AML-193 (cell line): Measurements from ENCODE around the gene SUPT6H.
A peak's percentile ranks its signal among the peaks of the same experiment; 100 is the strongest.

ENCODE experiments used
- DNase-seq, 2 experiments: peaks; one replicate each; lab custom pipeline; 2025; lab: John Stamatoyannopoulos, UW

SUPT6H gene

DNA sequence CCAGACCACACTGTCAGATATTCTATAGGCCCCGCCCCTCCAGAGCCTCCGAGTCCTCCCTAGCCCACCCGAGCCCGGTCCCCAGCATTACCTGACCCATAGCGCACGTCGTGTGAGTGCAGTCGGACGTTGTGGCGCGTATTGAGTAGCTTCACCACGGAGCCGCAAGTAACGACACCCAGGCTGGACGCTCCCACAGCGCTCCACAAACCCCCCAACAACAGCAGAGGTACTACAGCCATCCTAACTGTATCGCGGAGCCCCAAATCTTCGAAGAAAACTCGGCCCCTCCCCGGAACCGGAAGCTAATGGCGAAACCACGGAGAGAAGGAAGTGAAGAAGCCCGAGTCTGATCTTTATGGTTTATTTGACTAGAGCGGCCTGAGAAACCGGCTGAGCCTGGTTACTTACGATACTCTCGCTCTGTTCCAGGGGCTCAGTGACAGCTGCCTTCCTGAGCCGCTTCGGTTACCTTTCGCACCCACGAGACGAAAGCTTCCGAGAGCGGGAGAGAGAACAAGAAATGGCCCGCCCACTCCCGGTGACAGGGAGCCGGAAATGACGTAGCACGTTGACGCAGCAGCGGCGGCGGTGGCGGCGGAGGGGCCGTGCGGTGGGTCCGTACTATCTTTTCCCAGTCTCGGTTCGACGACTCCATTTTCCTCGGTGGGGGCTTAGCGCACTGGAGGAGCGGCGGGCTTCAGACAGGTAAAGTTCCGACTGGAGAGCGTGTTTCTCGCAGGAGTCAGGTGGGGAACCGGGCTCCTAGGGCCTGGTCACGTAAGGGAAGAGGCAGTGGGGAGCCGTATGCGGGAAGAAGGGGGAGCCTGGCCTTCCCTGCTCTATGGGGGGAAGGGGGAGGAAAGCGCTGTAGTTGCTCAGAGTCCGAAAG is at the start of gene SUPT6H, which contains the start of gene SDF2:
Gene SUPT6H (plus strand): TSS at position 571 of the 892 bp plus-strand sequence. CDS start 11,197 bp downstream, outside the sequence.
Gene SDF2 (minus strand): TSS at position 272 of the 892 bp plus-strand sequence. CDS start 30 bp downstream, at position 242.
- DNase-seq: peak; percentile 92 to 97

DNA sequence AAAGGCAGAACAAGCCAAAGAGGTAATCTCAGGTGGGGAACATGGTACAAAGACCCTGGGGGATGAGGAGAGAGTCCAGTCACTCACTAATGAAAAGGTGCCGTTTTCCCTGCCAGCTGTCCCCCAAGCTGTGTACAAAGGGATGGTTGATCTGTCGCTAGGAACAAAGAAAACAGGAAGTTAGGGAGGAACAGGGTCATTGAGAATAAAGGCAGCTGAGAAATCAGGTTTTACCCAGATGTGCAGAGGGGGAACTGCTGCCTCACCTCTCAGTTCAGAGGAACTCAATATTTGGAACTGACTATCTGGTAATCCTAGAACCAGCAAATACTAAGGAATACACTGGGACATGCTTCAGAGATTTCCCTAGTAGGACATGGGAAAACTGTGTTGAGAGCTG is 49.5 kb upstream of the SUPT6H start:
- DNase-seq: no peak

DNA sequence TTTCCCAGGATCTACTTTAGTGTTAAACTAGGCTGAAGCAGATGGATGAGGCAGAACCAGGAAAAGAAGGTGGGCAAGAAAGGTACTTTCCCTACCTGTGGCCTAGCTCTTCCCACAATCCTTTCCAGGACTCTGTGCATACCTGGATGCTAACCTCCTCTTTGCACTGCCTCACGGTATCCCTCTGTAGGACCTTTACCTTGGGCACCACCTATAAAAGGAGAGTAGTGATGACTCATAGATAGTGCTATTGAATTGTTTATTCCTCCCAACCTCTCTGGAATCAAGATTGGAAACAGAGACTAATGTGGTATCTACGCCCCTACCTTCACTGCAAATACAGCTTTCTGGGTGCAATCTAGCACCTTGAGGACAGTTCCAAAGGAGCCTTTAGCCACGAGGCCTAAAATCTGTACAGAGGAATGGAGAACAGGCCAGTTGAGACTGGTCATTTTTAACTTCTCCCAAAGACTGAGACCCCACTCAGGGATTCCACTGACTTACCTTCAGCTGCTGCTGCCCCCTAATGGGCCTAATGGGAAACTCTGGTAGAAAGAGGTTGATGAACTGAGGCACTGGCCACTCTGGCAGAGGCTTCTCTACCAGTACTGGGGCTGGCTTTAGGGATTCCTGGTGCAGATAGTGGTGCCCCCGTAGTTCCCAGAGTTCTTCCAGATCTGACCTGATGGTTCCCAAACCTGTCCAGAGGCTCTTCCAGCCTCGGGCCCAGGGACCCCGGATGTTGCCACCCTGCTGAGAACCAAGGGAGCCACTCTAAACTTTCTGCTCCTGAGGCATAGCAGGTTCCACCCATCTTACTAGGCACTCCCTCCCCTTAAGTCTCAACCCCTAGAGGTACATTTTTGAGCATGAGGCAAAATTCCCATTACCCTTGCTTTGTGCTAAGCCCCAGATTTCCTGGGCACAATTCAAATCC is 48.8 kb upstream of the SUPT6H start:
- peak; percentile 25 to 26 for DNase-seq

DNA sequence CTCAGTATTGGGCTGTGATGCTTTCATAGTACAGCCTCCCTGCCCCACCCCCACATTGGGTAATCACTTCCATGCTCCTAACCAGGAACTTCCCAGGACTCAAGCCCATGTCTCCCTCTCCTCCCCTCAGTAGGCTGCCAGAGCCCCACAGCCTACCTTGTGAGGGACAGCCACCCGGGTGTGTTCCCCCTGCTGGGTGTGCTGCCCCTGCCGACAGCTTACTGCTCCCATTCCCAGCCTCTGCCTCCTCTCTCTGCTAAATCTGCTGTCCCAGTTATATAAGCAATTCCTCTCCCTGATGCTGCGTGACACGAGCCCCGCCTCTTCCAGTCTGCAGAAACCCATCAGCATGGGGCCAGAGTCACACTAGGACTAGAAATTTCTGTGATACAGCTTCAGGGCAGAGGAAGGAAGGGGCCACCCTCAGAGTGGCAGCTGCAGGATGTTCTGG is 48.0 kb upstream of the SUPT6H start, which contains the start of gene RSKR:
Gene RSKR (minus strand): TSS at position 255 of the 451 bp plus-strand sequence. CDS start 24 bp downstream, at position 231.
- DNase-seq: no peak

DNA sequence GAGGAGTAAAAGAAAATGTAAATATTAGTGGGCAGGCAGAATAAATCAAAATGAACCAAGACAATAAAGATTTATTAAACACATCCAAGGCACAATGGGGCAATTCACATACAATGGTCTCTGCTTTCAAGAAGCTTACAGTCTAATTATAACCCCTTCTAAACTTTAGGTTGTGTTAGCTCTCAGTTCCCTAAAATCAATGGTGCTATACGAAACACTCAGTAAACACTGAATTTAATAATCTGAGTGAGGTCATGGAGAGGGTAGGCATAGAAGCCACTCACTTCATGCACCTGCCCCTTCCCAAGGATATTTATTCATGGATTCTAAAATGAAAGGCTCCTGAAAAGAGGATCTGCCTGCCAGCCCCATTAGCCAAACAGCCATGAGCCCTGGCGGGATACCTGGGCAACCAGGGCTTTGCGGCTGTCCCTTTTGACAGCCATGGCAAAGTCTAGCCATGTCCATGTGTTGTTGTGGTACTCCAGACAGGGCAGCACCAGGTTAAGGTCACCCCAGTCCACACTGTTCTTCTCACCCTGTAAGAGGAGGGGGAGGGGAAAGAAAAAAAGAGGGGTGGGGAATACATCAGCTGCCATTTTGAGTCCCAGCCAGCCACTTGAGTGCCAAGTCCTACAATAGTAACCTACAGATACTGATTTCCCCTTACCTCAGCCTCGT is 46.6 kb upstream of the SUPT6H start:
- DNase-seq: no peak

DNA sequence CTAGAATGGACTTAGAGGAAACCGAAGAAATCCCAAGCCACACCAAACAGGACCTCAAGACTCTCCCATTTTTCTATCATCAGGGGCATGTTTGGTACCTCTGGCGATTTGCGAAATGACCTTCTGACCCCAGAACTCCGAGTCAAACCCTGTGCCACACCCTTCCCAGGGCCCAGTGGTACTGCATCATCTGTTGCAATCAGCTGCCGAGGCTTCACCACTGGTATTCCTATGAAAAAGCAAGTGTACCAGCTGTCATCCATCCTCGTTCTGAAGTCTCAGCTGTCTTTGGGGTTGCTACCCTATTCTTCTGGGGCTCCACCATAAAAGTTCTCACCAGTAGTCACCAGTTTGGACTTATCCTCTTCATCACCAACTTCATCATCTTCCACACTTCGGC is 45.7 kb upstream of the SUPT6H start:
- DNase-seq: no peak

DNA sequence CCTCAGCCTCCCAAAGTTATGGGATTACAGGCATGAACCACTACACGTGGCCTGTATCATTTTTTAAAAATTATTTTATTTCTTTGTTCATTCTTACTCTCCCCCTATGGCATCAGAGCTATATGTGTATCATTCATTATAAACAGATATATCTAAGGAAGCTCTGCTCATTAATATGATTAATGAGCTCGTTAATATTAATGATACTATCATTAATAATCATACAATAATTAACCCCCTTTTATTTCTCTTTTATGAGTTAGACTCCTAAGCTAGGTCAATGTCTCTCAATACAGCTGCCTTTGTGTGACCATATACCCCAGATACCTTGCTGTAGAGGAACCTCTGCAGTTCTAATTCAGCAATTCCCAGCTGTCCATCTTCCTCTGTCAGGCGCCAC is 43.5 kb upstream of the SUPT6H start:
- DNase-seq: no peak

DNA sequence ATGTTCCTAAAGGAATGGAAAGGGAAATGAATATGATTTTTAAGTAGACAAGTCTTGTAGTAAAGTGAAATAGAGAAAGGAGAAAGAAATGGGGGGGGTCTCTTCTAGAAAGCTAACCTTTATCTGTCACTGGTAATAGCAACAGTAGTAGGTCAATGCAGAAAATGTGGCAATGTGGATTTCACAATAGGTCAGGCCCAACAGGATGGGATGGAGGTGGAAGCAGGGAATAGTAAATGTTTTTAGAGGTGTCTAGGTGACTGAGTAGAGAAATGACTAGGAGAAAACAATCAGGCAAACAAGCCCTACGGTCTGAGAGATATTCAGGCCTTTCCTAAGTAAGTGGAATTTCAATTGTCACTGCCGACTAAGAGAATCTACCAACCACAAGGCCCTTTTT is 42.0 kb upstream of the SUPT6H start:
- DNase-seq: no peak

DNA sequence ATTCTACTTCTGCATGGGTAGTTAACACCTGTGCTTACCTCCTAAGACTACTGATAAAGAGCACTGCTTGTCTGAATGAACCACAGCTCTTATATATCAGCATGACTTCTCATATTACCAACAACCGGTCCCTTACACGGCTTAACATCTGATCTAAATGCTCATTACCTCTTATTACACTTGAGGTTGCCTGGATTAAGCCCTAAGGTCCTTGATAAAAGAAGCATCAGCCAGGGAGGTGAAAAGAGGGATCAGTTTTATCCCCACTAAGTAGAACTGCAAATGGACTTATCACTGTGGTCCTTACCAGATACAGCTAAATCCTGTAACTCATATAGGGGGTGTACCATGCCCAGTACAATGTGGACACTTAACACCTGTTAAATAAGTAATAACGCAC is 39.8 kb upstream of the SUPT6H start:
- DNase-seq: no peak

DNA sequence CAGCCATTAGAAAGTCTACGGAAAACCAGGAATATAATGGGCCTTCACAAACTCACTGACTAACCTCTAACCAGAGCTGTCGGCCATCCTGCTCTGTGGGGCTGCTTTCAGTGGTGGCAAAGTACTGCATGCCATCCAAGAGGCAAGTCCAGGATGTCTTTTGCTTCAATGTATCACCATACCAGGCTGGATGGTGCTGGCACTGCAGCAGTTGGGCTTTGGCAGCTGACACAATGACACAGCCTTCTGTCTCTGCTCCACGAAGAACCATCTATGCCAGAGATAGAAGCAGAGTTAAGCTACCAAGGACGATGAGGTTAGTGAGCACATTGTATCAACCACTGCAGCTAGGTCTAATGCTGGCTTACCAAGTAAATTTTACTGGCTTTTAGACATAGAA is 38.3 kb upstream of the SUPT6H start:
- DNase-seq: no peak

DNA sequence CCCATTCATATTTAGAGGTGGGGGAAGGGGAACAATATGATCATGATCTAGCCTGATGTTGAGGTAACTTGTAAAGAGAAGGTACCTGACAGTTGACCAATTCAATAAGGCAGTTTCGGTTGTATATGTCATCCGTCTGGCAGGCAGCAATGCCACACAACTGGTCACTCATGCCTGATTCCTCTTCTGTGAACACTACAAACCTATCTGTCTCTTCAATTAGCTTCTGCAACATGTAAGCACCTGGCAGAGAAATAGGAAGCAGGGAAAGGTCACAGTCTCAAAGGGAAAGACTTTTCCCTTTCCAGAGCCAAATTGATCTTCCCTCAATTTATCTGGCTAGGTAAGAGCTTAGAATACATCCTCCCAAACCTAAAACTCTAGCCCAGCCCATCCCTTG is 37.9 kb upstream of the SUPT6H start:
- no peak for DNase-seq

DNA sequence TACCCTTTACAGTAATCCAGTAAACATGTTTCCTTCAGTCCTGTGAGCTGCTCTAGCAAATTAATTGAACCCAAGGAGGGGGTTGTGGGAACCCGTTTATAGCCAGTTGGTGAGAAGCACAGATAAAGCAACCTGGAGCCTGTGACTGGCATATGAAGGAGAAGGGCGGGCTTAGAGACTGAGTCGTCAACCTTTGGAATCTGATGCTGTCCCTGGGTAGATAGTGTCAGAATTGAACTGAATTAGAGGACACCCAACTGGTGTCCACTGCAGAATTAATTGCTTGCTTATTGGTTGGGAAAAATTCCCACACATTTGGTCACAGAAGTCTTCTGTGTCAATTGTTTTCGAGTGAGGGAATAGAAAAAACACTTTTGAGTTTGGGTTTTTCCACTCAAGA is 35.2 kb upstream of the SUPT6H start:
- DNase-seq: no peak

DNA sequence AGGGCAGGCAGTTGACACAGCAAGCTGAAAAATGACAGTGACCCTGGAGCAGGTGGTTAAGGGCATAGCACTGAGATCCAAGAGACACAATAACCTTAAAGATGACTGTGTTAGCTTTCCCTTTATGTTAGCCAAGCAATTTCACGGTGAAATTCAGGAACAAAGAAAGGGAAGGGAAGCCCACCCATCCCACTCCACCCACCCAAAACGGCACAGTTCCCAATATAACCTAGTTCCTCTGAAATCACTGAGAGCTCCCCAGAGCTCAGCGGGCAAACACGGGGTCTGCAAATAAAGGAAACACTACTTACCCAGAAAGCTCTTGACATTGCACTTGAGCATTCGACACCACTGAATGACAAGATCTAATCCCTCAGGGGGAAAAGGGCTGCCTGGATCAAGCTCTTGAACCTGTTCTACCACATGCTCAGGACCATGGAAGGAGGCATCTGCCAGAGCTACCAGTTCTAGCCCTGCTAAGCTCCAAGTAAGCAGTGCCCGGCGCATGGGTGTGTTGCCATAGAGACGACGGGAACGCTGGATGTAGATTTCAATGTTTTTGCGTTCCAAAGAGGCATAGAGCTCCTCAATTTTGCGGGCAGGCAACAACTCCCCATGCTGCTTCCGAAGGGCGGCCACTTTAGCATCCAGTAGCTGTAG is 27.7 kb upstream of the SUPT6H start:
- DNase-seq: no peak

DNA sequence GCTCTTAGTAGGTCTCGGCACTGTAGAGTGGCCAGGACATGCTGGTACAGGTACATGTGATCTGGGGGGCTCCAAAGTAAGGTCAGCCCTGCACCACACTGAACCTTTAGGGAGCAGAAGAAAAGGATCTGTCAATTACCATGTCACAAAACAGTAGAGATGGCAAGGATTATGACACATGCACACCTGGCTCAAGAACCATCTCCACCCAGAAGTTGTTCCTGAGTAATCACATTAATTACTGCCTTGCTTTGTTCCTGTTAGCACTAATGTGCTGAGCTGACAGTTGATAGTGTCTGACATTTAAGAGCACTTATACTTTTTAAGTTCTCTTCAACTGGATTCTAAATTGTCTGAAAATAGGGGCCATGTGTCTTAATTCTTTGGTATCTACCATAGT is 26.5 kb upstream of the SUPT6H start:
- DNase-seq: no peak

DNA sequence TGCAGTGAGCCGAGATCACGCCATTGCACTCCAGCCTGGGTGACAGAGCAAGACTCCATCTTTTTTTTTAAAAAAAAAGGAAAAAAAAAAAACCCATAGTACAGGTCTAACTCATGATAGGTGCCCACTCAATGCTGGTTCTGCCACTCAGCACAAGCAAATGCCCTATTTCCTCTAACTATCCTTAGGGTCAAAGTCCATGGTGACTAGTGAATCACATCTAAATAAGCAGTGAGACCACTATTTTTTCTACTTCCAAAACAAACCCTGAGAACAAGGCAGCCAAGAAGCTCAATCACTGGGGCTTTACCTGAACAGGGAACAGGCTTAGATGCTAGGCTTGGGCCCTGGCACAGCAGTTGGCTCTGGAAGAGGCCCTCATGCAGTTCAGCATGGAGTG is 20.4 kb upstream of the SUPT6H start:
- no peak for DNase-seq

DNA sequence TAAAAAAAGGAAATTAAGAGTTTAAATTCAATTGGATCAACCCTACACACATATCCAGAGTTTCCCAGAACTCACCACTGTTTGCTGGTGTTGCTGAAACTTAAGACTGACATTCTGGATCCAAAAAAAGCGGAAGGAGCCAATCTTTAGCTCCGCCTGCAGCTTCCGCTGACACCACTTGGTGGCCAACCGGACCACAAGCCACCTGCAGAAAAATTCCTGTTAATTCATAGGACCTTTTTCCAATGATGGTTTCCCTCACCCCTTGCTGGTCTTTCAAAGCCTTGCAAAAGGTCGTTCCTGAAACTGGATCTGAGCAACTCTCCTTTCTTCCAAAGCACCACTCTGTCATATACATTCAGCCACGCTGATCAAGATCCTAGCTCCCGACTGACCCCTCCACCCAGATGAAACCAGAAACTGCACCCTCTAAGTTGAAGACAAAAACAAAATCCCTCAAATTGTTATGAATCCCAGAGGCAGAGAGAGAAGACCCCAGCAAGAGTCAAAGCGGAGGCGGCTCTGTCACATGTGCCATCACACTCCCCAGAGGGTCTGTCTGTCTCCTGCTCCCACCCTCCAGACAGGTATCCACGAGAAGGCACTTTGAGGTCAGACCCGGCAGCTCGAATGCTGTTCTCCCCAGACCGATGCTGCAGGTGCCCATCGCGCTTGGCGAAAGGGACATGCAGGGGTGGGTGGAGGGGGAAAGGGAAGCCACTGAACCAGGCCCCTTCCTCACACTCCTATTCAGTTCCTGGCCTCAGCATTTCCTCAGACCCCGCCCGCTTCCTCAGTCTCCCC is 17.8 kb upstream of the SUPT6H start:
- peak; percentile 79 to 88 for DNase-seq

DNA sequence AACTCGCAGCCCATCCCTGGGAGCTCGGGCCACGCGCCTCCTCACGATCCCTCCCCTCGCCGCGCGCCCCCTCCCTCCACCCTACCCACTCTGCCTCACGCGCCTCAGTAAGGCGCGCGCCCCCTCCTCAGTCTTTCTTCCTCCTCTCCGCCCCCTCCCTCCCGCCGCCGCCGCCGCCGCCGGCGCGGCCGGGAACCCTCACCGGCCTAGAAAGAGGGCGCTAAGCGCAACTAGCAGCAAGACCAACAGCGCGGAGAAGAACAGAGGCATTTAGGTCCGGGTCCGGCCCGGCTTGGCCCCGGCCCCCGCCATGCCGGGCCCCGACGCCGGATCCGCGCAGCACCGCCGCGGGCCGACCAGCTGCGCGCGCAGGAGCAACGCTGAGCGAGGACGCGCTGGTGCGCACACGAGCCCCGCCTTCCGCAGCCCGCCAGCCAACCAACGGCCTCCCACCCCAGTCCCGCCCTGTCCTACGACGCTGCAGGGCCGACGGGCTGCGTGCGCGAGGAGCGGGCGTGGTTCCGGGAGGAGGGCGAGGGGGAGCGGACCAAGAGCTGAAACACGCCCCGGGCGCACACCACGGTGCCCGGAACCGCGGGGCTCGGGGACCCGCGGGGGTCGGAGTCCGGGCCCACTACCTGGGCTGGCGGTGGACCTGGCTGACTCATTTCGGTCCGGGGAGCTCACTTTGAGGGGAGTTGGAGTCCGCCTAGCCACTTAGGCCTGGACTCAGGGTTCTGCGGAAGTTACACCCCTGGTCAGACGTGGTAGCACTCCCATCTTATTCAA is 17.0 kb upstream of the SUPT6H start, which contains the start of gene BLTP2:
Gene BLTP2 (minus strand): TSS at position 372 of the 789 bp plus-strand sequence. CDS start 102 bp downstream, at position 270.
- peak; percentile 95 to 96 for DNase-seq

DNA sequence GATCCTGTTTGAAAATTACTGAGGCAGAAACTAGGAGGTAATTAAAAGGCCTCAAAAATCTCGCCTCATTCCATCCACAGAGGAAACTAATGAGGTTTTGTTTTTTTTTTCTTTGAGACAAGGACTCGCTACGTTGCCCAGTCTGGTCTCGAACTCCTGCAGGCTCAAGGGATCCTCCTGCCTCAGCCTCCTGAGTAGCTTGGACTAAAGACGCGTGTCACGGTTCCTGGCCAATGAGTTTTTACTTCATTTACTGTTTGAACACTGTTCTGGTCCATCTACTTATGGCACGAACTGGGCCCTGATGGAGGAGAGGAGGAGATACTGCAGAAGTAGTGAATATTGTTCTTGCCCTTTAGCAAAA is 16.4 kb upstream of the SUPT6H start:
- no peak for DNase-seq

DNA sequence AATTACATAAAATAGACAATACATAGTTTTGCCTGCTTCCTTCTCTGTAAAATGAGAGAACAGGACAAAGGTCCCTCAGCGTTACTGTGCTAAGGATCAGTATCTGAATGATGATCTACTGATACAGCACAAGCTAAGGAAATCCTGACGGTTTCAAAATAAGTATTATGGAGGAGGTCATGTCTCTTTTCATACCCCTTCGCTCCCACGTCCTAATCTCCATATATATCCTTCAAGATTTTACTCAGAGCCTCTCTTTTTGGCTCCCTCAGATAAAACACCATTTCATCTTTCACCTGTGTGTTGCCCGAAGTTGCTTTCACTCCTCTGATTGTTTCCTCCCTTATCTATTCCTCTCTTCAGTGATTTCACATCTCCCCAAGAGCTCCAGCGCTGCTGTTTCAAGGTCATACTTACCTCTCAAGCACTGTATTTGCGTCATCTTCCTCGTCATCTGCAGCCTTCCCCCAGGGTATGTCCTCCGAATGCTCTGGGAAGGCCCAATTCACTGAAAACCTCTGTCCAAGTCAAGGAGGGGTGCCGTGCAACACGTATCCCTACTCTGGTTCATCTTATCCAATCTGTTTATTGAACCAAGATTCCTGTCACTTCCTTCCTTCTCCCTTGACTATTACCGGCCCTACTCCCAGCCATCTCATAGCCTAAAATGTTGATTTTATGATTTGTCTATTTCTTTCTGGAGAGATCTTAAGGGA is 15.8 kb upstream of the SUPT6H start:
- DNase-seq: no peak
